Measurements from ENCODE around the gene NR4A1. TPM values are rescaled to one million over a fixed set of nuclear protein-coding genes. Genes with fewer than 3 reads are reported as not detected.

Gene NR4A1
- total and polyA plus RNA-seq, 2 of the 13 experiments (the other 11 are each of a cell fraction or from before 2014, with no cell fraction given), result 5.7 to 15.2 TPM

- Histone ChIP-seq H3K36me3 (replicated peaks in 1 of 2; ENCODE audit: control insufficient read depth in 1 of 2, insufficient read depth in 2 of 2, low read length in 2 of 2) (peaks cover 23 to 59% of the 10 kb centered on the region in 2 experiments), H3K4me3 (replicated peaks in 1 of 3; ENCODE audit: insufficient read depth in 1 of 3, low read depth in 2 of 3, low read length in 3 of 3) (no peak overlapping the region), H3K4me2 (ENCODE audit: low read depth, low read length) (no peak overlapping the region), H2AFZ (ENCODE audit: low read length) (no peak overlapping the region), H3K9me3 (ENCODE audit: low read length) (no peaks in the 10 kb centered on the region), H3K4me1 (ENCODE audit: insufficient read depth, low read length) (peaks cover 27% of the 10 kb centered on the region), H4K20me1 (ENCODE audit: insufficient read depth, low read length) (peaks cover 5% of the 10 kb centered on the region; the same call in 1 of the 2 replicates), H3K79me2 (ENCODE audit: insufficient read depth, low read length) (peaks cover 51% of the 10 kb centered on the region), H3K27ac (ENCODE audit: extremely low read length, insufficient read depth, low read length) (no peak overlapping the region), H3K27me3 (ENCODE audit: control insufficient read depth in 1 of 2, insufficient read depth in 2 of 2, low read length in 2 of 2) (no peaks in the 10 kb centered on the region; a peak in 1 of 5 replicates), H3K9ac (ENCODE audit: insufficient read depth, low read depth, low read length) (no peak overlapping the region)
- in situ Hi-C loops (cut with HindIII; ENCODE audit: extremely low pct_ligation_motif_present, low pct_unique_long_range_greater_than_20kb), result no loop called here
- DNase-seq (ENCODE audit: low spot score) (no peak), ATAC-seq (no peak), FAIRE-seq (no peak)
- WGBS (ENCODE audit: low lambda C conversion rate), result 96% methylated on average over 17 of the region's 23 CpGs
- ChIA-PET CTCF (ENCODE audit: low intra/inter-chr PET ratio, low total read pairs) (no interaction called here), POLR2A (interaction anchor here (1.8 kb wide), 1 partner anchor 48 kb away, joined by 3 read pairs; no protein-coding TSS in a partner anchor)
- TF ChIP-seq AGO2 (optimal IDR thresholded peaks at IDR 0.05; ENCODE audit: low read depth, low read length) (peak; percentile 20), PLRG1 (conservative IDR thresholded peaks at IDR 0.05) (no peak), NRL (CRISPR knock-in tag; IDR thresholded peaks at IDR 0.05; ENCODE audit: borderline replicate concordance) (0 out of 2 replicates have a peak, but pooled peaks have one; percentile 27)
- no TSS peak for BruUV-seq (replicated peaks)
- intact Hi-C loops (cut with micrococcal nuclease; ENCODE audit: unreplicated experiment), result no loop called here
These were observed 22.5 kb downstream of the NR4A1 start for GRCh38 chr12:52073531-52074381.

GRCh38 chr12:52074971-52075724 is 23.9 kb downstream of the NR4A1 start:
- no peak overlapping the region for H3K4me3 ChIP-seq (replicated peaks in 1 of 3; ENCODE audit: insufficient read depth in 1 of 3, low read depth in 2 of 3, low read length in 3 of 3)
- CTCF ChIA-PET (ENCODE audit: low intra/inter-chr PET ratio, low total read pairs), result no interaction called here
- peaks cover 25 to 61% of the 10 kb centered on the region in 2 experiments for H3K36me3 ChIP-seq (replicated peaks in 1 of 2; ENCODE audit: control insufficient read depth in 1 of 2, insufficient read depth in 2 of 2, low read length in 2 of 2)
- no peak overlapping the region for H2AFZ ChIP-seq (ENCODE audit: low read length)
- in situ Hi-C loops (cut with HindIII; ENCODE audit: extremely low pct_ligation_motif_present, low pct_unique_long_range_greater_than_20kb) (no loop called here), intact Hi-C loops (cut with micrococcal nuclease; ENCODE audit: unreplicated experiment) (no loop called here)
- BruUV-seq (replicated peaks), result no TSS peak
- H3K79me2 ChIP-seq (ENCODE audit: insufficient read depth, low read length), result peaks cover 48% of the 10 kb centered on the region
- H3K27ac ChIP-seq (ENCODE audit: extremely low read length, insufficient read depth, low read length), result no peak overlapping the region
- no peak overlapping the region for H3K9ac ChIP-seq (ENCODE audit: insufficient read depth, low read depth, low read length)
- DNase-seq (ENCODE audit: low spot score) (no peak), ATAC-seq (no peak), FAIRE-seq (no peak)
- no peaks in the 10 kb centered on the region for H3K9me3 ChIP-seq (ENCODE audit: low read length)
- H3K4me2 ChIP-seq (ENCODE audit: low read depth, low read length), result no peak overlapping the region
- H3K4me1 ChIP-seq (ENCODE audit: insufficient read depth, low read length), result peaks cover 27% of the 10 kb centered on the region
- no peaks in the 10 kb centered on the region; a peak in 1 of 5 replicates for H3K27me3 ChIP-seq (ENCODE audit: control insufficient read depth in 1 of 2, insufficient read depth in 2 of 2, low read length in 2 of 2)
- 83% methylated on average over 2 of the region's 3 CpGs for WGBS (ENCODE audit: low lambda C conversion rate)
- peaks cover 5% of the 10 kb centered on the region; the same call in 1 of the 2 replicates for H4K20me1 ChIP-seq (ENCODE audit: insufficient read depth, low read length)
- TF ChIP-seq GZF1 (CRISPR knock-in tag; IDR thresholded peaks at IDR 0.05), result no peak
- POLR2A ChIA-PET, result no interaction called here

All from HepG2 (cell line).